ENCODE data around the gene WFDC9.
"Not testable (repeated sequence)": the region's sequence is repeated elsewhere in the genome, so short reads cannot be mapped to it uniquely, and the experiment has no call there.

The WFDC9 gene

DNA sequence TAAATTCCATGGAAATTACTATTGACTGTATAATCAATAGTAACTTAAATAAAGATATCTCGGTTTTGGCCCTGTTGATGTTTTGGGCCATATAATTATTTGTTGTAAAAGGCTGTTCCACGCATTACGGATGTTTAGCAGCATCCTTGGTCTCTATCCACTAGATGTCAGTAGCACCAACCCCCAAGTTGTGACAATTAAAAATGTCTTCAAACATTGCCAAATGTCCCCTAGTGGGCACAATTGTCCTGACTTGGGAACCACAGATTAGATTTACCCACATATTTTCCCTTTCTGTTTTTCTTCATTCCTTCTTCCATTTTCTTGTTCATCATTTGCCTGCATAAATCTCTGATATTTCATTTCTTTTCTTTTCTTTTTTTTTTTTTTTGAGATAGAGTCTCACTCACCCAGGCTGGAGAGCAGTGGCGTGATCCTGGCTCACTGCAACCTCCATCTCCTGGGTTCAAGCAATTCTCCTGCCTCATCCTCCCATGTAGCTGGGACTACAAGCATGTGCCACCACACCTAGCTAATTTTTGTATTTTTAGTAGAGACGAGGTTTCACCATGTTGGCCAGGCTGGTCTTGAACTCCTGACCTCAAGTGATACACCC, 38.4 kb downstream of the WFDC9 start:
- peak; percentile 5 for DNase-seq (ENCODE audit: low spot score)

GRCh38 chr20:45589725-45590124, 41.4 kb downstream of the WFDC9 start:
- DNase-seq (ENCODE audit: low spot score) = no peak

DNA sequence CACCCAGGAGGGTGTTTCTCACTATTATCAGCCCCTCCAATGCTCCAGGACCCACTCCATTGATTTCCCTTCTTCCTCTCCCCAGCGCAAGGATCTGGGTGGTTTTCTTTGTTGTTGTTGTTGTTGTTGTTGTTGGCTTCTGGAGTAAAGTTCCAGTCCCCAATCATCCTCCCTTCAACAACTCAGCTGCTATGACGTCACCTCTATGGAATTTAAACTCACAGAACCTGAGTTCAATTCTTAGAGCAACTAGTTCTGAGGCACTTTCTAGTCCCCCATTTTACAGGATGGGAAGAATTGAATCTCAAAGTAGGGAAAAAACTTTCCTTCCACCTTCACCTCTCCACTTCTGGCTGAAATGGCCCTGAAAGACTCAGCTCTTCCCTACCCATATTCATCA, 42.3 kb downstream of the WFDC9 start:
- DNase-seq (ENCODE audit: low spot score) = no peak

DNA sequence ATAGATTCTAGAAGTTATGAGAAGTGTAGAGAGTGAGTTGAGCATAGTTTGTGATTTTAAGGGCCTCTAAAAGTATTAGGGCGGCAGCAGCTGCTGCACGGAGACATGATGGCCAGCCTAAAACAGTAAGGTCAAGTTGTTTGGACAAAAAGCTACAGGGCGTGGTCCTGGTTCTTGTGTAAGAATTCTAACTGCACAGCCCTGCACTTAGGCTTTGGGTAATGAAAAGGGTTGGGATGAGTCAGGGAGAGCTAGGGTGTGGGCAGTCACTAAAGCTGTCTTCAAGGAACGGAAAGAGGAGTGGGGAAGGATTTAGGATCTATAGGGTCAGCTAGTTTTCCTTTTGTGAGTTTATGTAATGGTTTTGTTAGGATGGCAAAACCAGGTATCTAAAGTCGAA, 45.1 kb downstream of the WFDC9 start:
- DNase-seq (ENCODE audit: low spot score) = not testable (repeated sequence)

DNA sequence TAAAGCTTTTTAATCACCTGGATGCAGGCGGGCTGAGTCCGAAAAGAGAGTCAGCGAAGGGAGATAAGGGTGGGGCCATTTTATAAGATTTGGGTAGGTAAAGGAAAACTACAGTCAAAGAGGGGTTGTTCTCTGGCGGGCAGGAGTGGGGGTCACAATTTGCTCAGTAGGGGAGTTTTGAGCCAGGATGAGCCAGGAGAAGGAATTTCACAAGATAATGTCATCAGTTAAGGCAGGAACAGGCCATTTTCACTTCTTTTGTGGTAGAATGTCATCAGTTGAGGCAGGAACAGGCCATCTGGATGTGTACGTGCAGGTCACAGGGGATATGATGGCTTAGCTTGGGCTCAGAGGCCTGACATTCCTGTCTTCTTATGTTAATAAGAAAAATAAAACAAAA, 46.8 kb downstream of the WFDC9 start:
- DNase-seq (ENCODE audit: low spot score) = not testable (repeated sequence)

DNA sequence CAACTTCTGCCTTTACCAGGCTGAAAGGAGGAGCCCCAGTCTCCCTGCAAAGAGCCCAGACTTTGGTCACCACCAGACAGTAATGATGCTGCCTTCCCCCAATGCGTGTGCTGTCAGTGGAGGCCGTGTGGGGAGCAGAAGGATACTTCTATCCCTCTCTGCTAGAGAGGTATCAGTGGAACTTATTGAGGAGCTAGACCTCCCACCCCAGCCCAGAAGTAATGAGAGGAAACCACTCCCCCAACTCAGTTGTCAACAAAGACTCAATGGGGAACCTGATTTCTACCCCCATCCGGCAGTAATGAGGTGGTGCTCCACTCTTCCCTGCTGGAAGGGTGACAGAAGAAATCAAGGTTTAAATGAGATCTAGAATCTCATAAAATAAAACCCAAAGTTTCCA, 47.6 kb downstream of the WFDC9 start:
- DNase-seq (ENCODE audit: low spot score) = no peak

GRCh38 chr20:45581702-45582101, 49.4 kb downstream of the WFDC9 start:
- DNase-seq (ENCODE audit: low spot score) = no peak

DNA sequence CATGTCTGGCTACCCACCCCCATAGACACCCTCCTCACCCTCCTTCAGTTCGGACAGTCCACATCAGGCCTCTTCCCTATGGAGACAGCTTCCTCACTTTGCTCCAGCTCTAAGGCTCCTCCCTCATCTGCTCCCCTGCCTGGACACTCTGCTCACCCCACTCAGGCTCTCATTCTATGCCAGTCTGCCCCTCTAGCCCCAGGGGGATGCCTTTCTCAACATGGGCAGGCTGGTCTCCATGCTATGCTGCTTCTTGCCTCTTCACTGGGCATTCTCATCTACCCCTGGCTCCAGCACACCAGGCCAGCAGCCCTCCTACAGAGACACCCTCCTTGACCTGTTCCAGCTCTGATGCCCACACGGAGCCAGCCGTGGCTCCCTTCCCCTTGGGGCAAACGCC, 51.9 kb downstream of the WFDC9 start, which contains the start of gene WFDC8:
Gene WFDC8, minus strand, starts transcription at position 101 of the 400 bp plus-strand sequence. Its CDS starts 37 bp downstream, at position 64.
- no peak for DNase-seq (ENCODE audit: low spot score)

GRCh38 chr20:45578231-45578630, 52.9 kb downstream of the WFDC9 start:
- no peak for DNase-seq (ENCODE audit: low spot score)

- DNase-seq (ENCODE audit: low spot score) = no peak
These were observed 54.1 kb downstream of the WFDC9 start for GRCh38 chr20:45576995-45577394.

- no peak for DNase-seq (ENCODE audit: low spot score)
These were observed 55.2 kb downstream of the WFDC9 start for GRCh38 chr20:45575931-45576330.

GRCh38 chr20:45569650-45570049, 61.4 kb downstream of the WFDC9 start:
- not testable (repeated sequence) for DNase-seq (ENCODE audit: low spot score)

DNA sequence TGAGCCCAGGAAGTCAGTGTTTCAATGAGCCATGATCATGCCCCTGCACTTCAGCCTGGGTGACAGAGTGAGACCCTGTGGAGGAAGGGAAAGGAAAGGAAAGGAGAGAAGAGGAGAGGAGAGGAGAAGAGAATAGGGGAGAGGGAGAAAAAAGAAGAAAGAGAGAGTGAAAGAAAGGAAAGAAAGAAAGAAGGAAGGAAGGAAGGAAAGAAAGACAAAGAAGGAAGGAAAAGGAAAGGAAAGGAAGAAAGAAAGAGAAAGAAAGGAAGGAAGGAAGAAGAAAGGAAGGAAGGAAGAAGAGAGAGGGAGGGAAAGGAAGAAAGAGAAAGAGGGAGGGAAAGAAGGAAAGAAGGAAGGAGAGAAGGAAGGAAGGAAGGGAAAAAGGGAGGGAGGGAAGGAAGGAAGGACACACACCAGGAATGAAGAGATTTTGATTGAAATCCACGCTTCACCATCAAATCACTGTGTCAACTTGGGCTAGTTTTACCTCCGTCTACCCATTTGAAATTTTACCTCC, 66.3 kb downstream of the WFDC9 start:
- DNase-seq (ENCODE audit: low spot score) = no peak
